HEK293 (cell line): ENCODE data around the gene HOXA6.

Source experiments
- IKZF3 ChIP-seq: fragments of 450-650 bp; IDR thresholded peaks from 2 replicates; pipeline ENCODE4 v1.5.0; 2018; ENCODE audit warnings: missing biosample characterization, mild to moderate bottlenecking, missing genetic modification characterization, moderate library complexity
- SP3 ChIP-seq: fragments of 450-650 bp; formaldehyde crosslinking; IDR thresholded peaks from 2 replicates; pipeline ENCODE4 v1.5.1; 2016; ENCODE audit warnings: missing biosample characterization, missing genetic modification characterization
- TSHZ1 ChIP-seq: fragments of 450-650 bp; formaldehyde crosslinking; IDR thresholded peaks from 2 replicates; pipeline ENCODE4 v1.5.1; 2016; ENCODE audit warnings: missing biosample characterization, missing genetic modification characterization, borderline replicate concordance
- WT1 ChIP-seq: fragments of 450-650 bp; formaldehyde crosslinking; IDR thresholded peaks from 2 replicates; pipeline ENCODE4 v1.5.1; 2016; ENCODE audit warnings: missing biosample characterization, missing genetic modification characterization
- ZBTB20 ChIP-seq: fragments of 450-650 bp; formaldehyde crosslinking; IDR thresholded peaks from 2 replicates; pipeline ENCODE4 v1.5.1; 2016; ENCODE audit warnings: missing biosample characterization, missing genetic modification characterization
- ZFP3 ChIP-seq: fragments of 450-650 bp; formaldehyde crosslinking; IDR thresholded peaks from 2 replicates; pipeline ENCODE4 v1.5.1; 2016; ENCODE audit warnings: low read depth, missing biosample characterization, missing genetic modification characterization
- ZIC2 ChIP-seq: fragments of 450-650 bp; formaldehyde crosslinking; IDR thresholded peaks from 2 replicates; pipeline ENCODE4 v1.5.1; 2016; ENCODE audit warnings: missing biosample characterization, missing genetic modification characterization
- ZNF10 ChIP-seq: fragments of 450-650 bp; formaldehyde crosslinking; IDR thresholded peaks from 2 replicates; pipeline ENCODE4 v1.5.1; 2017; ENCODE audit warnings: missing biosample characterization, missing genetic modification characterization
- ZNF48 ChIP-seq: fragments of 450-650 bp; formaldehyde crosslinking; IDR thresholded peaks from 2 replicates; pipeline ENCODE4 v1.5.1; 2016; ENCODE audit warnings: missing biosample characterization, missing genetic modification characterization
- ZNF660 ChIP-seq: fragments of 450-650 bp; IDR thresholded peaks from 2 replicates; pipeline ENCODE4 v1.5.1; 2018; ENCODE audit warnings: missing biosample characterization, mild to moderate bottlenecking, missing genetic modification characterization
- ZNF785 ChIP-seq: fragments of 450-650 bp; formaldehyde crosslinking; IDR thresholded peaks from 2 replicates; pipeline ENCODE4 v1.5.1; 2016; ENCODE audit warnings: missing biosample characterization, missing genetic modification characterization
- ZNF792 ChIP-seq: fragments of 450-650 bp; formaldehyde crosslinking; IDR thresholded peaks from 2 replicates; pipeline ENCODE4 v1.5.1; 2016; ENCODE audit warnings: missing biosample characterization, missing genetic modification characterization
- ZSCAN30 ChIP-seq: fragments of 450-650 bp; IDR thresholded peaks from 2 replicates; pipeline ENCODE4 v1.5.1; 2018; ENCODE audit warnings: missing biosample characterization, mild to moderate bottlenecking, missing genetic modification characterization, moderate library complexity
- ZXDB ChIP-seq: fragments of 450-650 bp; formaldehyde crosslinking; IDR thresholded peaks from 2 replicates; pipeline ENCODE4 v1.5.1; 2016; ENCODE audit warnings: missing biosample characterization, missing genetic modification characterization
- TF ChIP-seq, protein P1 (sequence below): fragments of 450-650 bp; formaldehyde crosslinking; IDR thresholded peaks from 2 replicates; pipeline ENCODE4 v1.5.1; 2016; ENCODE audit warnings: missing biosample characterization, missing genetic modification characterization
- TF ChIP-seq, protein P2 (sequence below): fragments of 450-650 bp; formaldehyde crosslinking; conservative IDR thresholded peaks from 2 replicates; pipeline ENCODE4 v1.5.1; 2016; ENCODE audit warnings: low read depth, missing biosample characterization, missing genetic modification characterization
- TF ChIP-seq, protein P3 (sequence below): fragments of 450-650 bp; formaldehyde crosslinking; IDR thresholded peaks from 2 replicates; pipeline ENCODE4 v1.5.1; 2017; ENCODE audit warnings: missing biosample characterization, missing genetic modification characterization
- TF ChIP-seq, protein P4 (sequence below): fragments of 450-650 bp; formaldehyde crosslinking; IDR thresholded peaks from 2 replicates; pipeline ENCODE4 v1.5.1; 2016; ENCODE audit warnings: missing biosample characterization, missing genetic modification characterization
- TF ChIP-seq, protein P5 (sequence below): fragments of 450-650 bp; formaldehyde crosslinking; conservative IDR thresholded peaks from 2 replicates; pipeline ENCODE4 v1.5.1; 2016; ENCODE audit warnings: low read depth, missing biosample characterization, missing genetic modification characterization

Gene HOXA6

GRCh38 chr7:27130540-27131389 is 16.8 kb downstream of the HOXA6 start, which contains the start of gene HOXA4 (continued):
- TF ChIP-seq, protein P1, sequence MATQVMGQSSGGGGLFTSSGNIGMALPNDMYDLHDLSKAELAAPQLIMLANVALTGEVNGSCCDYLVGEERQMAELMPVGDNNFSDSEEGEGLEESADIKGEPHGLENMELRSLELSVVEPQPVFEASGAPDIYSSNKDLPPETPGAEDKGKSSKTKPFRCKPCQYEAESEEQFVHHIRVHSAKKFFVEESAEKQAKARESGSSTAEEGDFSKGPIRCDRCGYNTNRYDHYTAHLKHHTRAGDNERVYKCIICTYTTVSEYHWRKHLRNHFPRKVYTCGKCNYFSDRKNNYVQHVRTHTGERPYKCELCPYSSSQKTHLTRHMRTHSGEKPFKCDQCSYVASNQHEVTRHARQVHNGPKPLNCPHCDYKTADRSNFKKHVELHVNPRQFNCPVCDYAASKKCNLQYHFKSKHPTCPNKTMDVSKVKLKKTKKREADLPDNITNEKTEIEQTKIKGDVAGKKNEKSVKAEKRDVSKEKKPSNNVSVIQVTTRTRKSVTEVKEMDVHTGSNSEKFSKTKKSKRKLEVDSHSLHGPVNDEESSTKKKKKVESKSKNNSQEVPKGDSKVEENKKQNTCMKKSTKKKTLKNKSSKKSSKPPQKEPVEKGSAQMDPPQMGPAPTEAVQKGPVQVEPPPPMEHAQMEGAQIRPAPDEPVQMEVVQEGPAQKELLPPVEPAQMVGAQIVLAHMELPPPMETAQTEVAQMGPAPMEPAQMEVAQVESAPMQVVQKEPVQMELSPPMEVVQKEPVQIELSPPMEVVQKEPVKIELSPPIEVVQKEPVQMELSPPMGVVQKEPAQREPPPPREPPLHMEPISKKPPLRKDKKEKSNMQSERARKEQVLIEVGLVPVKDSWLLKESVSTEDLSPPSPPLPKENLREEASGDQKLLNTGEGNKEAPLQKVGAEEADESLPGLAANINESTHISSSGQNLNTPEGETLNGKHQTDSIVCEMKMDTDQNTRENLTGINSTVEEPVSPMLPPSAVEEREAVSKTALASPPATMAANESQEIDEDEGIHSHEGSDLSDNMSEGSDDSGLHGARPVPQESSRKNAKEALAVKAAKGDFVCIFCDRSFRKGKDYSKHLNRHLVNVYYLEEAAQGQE, result peak; percentile 59; the same call in 1 of the 2 replicates
- TF ChIP-seq WT1 (tag by site-specific recombination), result 0 out of 2 replicates have a peak, but pooled peaks have one; percentile 32
- TF ChIP-seq ZIC2 (tag by site-specific recombination), result peak; percentile 27
- peak; percentile 72 for TF ChIP-seq SP3 (tag by site-specific recombination)
- no peak for TF ChIP-seq ZNF785 (tag by site-specific recombination)
- no peak for TF ChIP-seq ZNF792
- TF ChIP-seq, protein P2, sequence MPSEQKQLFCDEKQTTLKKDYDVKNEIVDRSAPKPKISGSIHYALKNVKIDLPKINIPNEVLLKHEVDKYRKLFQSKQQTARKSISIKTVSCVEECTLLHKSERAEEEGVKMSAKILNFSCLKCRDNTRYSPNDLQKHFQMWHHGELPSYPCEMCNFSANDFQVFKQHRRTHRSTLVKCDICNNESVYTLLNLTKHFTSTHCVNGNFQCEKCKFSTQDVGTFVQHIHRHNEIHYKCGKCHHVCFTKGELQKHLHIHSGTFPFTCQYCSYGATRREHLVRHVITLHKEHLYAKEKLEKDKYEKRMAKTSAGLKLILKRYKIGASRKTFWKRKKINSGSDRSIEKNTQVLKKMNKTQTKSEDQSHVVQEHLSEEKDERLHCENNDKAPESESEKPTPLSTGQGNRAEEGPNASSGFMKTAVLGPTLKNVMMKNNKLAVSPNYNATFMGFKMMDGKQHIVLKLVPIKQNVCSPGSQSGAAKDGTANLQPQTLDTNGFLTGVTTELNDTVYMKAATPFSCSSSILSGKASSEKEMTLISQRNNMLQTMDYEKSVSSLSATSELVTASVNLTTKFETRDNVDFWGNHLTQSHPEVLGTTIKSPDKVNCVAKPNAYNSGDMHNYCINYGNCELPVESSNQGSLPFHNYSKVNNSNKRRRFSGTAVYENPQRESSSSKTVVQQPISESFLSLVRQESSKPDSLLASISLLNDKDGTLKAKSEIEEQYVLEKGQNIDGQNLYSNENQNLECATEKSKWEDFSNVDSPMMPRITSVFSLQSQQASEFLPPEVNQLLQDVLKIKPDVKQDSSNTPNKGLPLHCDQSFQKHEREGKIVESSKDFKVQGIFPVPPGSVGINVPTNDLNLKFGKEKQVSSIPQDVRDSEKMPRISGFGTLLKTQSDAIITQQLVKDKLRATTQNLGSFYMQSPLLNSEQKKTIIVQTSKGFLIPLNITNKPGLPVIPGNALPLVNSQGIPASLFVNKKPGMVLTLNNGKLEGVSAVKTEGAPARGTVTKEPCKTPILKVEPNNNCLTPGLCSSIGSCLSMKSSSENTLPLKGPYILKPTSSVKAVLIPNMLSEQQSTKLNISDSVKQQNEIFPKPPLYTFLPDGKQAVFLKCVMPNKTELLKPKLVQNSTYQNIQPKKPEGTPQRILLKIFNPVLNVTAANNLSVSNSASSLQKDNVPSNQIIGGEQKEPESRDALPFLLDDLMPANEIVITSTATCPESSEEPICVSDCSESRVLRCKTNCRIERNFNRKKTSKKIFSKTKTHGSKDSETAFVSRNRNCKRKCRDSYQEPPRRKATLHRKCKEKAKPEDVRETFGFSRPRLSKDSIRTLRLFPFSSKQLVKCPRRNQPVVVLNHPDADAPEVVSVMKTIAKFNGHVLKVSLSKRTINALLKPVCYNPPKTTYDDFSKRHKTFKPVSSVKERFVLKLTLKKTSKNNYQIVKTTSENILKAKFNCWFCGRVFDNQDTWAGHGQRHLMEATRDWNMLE (tag by site-specific recombination), result no peak
- 0 out of 2 replicates have a peak, but pooled peaks have one; percentile 19 for TF ChIP-seq ZNF10 (tag by site-specific recombination)
- peak; percentile 39; the same call in 1 of the 2 replicates for TF ChIP-seq TSHZ1 (tag by site-specific recombination)
- TF ChIP-seq, protein P3, sequence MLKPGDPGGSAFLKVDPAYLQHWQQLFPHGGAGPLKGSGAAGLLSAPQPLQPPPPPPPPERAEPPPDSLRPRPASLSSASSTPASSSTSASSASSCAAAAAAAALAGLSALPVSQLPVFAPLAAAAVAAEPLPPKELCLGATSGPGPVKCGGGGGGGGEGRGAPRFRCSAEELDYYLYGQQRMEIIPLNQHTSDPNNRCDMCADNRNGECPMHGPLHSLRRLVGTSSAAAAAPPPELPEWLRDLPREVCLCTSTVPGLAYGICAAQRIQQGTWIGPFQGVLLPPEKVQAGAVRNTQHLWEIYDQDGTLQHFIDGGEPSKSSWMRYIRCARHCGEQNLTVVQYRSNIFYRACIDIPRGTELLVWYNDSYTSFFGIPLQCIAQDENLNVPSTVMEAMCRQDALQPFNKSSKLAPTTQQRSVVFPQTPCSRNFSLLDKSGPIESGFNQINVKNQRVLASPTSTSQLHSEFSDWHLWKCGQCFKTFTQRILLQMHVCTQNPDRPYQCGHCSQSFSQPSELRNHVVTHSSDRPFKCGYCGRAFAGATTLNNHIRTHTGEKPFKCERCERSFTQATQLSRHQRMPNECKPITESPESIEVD (tag by site-specific recombination), result peak; percentile 93
- TF ChIP-seq ZBTB20 (tag by site-specific recombination), result peak; percentile 65; the same call in 1 of the 2 replicates
- peak; percentile 68 for TF ChIP-seq ZSCAN30 (tag by site-specific recombination)
- TF ChIP-seq ZNF48 (tag by site-specific recombination), result no peak
- TF ChIP-seq ZXDB (tag by site-specific recombination), result peak; percentile 94
- TF ChIP-seq ZNF660 (tag by site-specific recombination), result peak; percentile 22; the same call in 1 of the 2 replicates
- TF ChIP-seq, protein P4, sequence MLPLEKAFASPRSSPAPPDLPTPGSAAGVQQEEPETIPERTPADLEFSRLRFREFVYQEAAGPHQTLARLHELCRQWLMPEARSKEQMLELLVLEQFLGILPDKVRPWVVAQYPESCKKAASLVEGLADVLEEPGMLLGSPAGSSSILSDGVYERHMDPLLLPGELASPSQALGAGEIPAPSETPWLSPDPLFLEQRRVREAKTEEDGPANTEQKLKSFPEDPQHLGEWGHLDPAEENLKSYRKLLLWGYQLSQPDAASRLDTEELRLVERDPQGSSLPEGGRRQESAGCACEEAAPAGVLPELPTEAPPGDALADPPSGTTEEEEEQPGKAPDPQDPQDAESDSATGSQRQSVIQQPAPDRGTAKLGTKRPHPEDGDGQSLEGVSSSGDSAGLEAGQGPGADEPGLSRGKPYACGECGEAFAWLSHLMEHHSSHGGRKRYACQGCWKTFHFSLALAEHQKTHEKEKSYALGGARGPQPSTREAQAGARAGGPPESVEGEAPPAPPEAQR, result no peak
- no peak for TF ChIP-seq ZFP3 (tag by site-specific recombination)
- TF ChIP-seq, protein P5, sequence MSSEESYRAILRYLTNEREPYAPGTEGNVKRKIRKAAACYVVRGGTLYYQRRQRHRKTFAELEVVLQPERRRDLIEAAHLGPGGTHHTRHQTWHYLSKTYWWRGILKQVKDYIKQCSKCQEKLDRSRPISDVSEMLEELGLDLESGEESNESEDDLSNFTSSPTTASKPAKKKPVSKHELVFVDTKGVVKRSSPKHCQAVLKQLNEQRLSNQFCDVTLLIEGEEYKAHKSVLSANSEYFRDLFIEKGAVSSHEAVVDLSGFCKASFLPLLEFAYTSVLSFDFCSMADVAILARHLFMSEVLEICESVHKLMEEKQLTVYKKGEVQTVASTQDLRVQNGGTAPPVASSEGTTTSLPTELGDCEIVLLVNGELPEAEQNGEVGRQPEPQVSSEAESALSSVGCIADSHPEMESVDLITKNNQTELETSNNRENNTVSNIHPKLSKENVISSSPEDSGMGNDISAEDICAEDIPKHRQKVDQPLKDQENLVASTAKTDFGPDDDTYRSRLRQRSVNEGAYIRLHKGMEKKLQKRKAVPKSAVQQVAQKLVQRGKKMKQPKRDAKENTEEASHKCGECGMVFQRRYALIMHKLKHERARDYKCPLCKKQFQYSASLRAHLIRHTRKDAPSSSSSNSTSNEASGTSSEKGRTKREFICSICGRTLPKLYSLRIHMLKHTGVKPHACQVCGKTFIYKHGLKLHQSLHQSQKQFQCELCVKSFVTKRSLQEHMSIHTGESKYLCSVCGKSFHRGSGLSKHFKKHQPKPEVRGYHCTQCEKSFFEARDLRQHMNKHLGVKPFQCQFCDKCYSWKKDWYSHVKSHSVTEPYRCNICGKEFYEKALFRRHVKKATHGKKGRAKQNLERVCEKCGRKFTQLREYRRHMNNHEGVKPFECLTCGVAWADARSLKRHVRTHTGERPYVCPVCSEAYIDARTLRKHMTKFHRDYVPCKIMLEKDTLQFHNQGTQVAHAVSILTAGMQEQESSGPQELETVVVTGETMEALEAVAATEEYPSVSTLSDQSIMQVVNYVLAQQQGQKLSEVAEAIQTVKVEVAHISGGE (tag by site-specific recombination), result peak; percentile 73
- peak; percentile 68; the same call in 1 of the 2 replicates for TF ChIP-seq IKZF3 (tag by site-specific recombination)
